Femur (tissue), 1 donor: ENCODE results near the gene VSIG10.
"Not testable (repeated sequence)": the region's sequence is repeated elsewhere in the genome, so short reads cannot be mapped to it uniquely, and the experiment has no call there.

Experiments
- DNase-seq: peaks from one replicate; pipeline ENCODE4 v3.0.0-alpha.2; 2017

The VSIG10 gene

GRCh38 chr12:118032188-118032587 lies 71.6 kb downstream of the VSIG10 start:
- no peak for DNase-seq

GRCh38 chr12:118029166-118029565 lies 74.6 kb downstream of the VSIG10 start:
- DNase-seq, result no peak

DNA sequence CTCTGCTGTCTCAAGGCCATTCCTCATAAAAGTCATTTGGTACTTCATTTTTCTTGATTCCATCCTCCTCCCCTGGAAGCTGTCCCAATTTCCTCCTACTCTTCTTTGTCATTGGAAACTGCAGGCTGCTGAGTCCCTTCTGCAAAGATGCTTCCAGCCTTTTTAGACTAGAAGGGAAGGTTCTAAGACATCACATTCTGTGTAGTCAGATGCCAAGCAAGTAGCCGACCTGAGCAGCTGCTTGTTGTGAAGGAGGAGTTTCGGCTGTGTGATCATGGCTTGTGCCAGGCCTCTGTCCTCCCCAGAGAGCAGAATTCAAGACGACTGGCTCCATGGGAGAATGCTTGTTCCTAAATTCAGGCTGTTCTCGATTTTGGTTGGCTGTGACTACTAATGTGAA lies 78.6 kb downstream of the VSIG10 start:
- DNase-seq, result no peak

DNA sequence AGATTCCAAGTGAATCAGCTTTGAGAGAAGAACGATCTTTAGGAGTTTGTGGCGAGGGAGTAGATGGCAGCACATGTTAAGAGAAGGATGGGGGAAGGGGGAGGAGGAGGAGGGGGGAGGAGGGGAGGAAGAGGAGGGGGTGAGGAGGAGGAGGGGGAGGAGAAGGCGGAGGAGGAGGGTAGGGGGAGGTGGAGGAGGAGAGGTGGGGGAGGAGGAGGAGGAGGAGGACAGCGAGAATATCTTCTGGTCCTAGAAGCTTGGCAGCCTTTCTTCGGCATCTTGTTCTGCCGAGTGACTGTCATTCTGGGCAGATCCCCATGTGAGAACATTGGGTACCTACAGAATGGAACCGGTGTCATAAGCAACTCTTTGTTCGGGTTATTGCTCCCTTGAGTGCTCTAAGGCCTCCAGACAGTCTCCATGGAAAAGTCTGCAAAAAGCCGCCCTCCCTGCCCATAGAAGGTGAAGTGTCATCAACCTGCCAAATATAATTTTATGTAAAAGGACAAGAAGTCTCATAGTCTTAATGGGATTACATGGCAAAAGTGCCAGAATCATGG lies 80.4 kb downstream of the VSIG10 start:
- DNase-seq, result no peak

DNA sequence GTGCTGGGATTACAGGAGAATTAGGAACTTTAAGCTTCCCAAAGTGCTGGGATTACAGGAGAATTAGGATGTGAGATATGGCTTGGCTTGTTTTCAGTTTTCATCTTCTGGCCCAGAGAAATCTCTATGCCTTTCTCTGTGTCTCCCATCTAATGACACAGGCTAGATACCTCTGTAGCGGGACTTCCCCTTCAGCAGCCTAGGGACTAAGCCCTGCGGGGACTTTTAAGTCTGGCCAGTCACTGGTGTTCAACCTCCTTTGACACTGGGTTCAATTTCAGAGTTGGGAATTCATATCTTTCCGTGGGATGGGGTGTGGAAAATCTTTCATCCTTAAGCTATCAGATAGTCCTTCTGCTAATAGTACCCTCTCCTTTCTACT lies 81.1 kb downstream of the VSIG10 start:
- DNase-seq, result no peak

- not testable (repeated sequence) for DNase-seq
Measured at GRCh38 chr12:118022097-118022727, 81.6 kb downstream of the VSIG10 start.

DNA sequence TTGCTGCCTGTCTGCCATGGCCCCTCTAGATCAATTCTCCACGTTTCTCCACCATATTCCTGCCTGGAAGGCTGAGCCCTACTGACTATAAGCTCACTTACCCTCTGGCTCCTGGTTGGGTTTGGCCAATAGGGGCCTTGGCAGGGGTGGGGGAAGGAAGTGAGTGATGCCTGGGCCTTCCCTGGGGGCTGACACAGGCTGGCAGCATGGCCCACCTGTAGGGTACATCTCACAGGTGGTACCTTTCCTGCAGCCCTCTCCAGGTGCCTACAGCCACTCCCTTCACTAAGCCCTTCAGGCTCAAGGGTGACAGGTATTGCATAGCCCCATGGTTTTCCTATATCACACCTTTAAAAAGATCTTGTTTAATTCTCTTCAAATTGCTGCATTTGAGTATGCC lies 83.8 kb downstream of the VSIG10 start:
- DNase-seq, result no peak

- DNase-seq, result no peak
Measured at GRCh38 chr12:118017926-118018325, 85.9 kb downstream of the VSIG10 start.

DNA sequence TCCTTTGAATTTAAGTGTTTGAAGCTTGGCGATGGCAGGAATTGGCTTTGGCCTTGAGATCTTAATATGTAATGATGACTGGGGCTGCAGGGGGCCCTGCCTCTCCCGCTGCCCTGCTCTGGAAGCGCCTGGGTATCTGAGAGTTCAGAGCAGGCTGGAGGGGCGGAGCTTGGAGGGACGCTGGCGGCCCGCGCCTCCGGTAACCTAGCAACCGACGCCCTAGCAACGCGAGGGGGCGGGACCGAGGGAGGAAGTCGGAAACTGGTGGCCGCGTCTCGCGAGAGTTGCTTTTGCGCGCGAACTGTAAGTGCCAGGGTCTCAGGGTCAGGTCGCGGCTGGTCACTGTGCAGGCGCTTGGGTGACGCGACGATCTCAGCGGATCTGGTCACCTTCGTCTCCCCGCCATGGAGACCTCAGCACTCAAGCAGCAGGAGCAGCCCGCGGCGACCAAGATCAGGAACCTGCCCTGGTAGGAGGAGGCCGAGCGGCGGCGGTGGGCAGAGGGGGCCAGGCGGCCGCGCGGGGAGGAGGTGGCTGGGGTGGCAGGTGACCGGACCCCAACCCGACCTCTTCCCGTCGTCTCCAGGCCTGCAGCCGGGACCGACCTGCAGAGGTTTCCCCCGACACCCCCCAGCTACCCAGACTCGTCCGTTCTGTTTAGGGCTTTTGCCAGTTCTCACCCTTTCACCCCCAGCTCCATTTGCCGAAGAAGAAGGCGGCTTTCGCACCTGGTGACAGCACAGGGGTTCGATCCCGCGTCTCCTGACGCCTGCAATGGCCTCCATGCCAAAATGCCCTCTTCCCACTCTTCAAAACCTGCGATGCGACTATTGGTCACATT lies 87.2 kb downstream of the VSIG10 start, which contains the start of gene RFC5:
TSS of gene RFC5 (plus strand) at position 280 of the 841 bp plus-strand sequence. CDS start at position 405, 125 bp downstream.
- DNase-seq, result peak; percentile 98

- no peak for DNase-seq
Measured at GRCh38 chr12:118015944-118016343, 87.9 kb downstream of the VSIG10 start.

- DNase-seq, result no peak
Measured at GRCh38 chr12:118015306-118015705, 88.5 kb downstream of the VSIG10 start.
